Measurements from ENCODE around the gene GPR68.
"Not testable (repeated sequence)": the region's sequence is repeated elsewhere in the genome, so short reads cannot be mapped to it uniquely, and the experiment has no call there.

GPR68 gene

GRCh38 chr14:91231446-91231845 lies 13.1 kb downstream of the GPR68 start:
- in situ Hi-C loops (cut with MboI; ENCODE audit: low sequenced_read_pairs): no loop called here

GRCh38 chr14:91230397-91231035 lies 14.0 kb downstream of the GPR68 start:
- in situ Hi-C loops (cut with MboI; ENCODE audit: low sequenced_read_pairs): no loop called here

GRCh38 chr14:91229743-91230200 lies 14.7 kb downstream of the GPR68 start:
- in situ Hi-C loops (cut with MboI; ENCODE audit: low sequenced_read_pairs): no loop called here

GRCh38 chr14:91229005-91229382 lies 15.5 kb downstream of the GPR68 start:
- in situ Hi-C loops (cut with MboI; ENCODE audit: low sequenced_read_pairs): no loop called here

DNA sequence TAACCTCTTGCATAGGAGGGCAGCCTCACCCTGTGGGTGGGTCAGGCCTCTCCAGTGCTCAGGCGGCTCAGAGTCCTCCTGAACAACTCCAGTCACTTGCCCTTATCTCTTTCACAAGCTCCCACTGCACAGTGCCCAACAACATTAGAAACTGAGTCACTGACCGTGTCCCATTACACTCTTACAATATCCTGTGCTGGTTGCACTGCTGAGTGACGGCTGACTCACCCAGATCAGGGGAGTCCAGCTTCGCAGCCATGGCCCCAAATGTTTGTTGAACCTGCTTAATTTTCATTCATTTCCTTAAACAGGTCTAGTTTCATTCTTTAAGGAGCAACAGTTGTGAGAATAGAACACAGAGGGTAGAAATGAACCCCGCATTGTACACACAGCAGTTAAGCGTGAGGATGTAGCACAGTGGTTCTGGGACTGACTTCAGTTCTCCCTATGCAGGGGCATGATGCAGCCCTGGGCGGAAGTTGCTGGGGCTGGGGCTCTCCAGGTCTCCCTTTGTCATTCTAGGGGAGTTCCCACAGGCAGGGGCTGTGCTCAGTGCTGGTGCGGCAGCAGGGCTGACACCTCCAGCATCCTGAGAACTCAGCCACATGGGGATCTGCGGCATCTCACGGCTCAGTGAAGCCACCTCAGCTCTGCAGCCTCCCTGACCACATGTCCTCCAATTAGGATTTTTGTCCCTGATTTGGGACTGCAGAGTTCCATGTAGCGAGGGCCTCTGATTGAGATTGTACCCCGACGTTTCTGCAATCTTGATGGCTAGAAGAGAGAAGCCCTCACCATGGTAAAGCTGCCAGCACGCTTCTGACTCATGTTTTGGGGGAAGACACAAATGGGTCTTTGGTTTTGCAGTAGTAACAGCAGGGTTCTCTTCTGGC lies 16.1 kb downstream of the GPR68 start:
- in situ Hi-C loops (cut with MboI; ENCODE audit: low sequenced_read_pairs): no loop called here

GRCh38 chr14:91227183-91227628 lies 17.3 kb downstream of the GPR68 start:
- in situ Hi-C loops (cut with MboI; ENCODE audit: low sequenced_read_pairs): no loop called here

DNA sequence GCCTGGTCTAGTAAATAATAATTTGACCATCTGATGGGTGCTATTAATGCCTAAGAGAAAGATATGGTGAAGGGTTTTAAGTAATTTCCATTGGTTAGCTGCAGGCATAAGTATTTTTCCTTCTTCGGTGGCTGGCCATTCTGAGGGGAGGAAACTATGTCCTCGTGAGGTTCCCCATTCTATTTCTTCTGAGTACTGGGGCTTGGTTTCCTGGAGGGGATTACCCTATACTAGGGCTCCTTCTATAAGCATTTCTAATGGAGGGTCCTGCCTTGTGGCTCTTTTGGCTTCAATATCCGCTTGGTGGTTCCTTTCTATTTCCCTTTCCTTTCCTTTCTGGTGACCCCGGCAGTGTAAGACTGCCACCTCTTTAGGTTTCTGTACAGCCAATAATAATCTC lies 18.1 kb downstream of the GPR68 start:
- in situ Hi-C loops (cut with MboI; ENCODE audit: low sequenced_read_pairs): not testable (repeated sequence)

DNA sequence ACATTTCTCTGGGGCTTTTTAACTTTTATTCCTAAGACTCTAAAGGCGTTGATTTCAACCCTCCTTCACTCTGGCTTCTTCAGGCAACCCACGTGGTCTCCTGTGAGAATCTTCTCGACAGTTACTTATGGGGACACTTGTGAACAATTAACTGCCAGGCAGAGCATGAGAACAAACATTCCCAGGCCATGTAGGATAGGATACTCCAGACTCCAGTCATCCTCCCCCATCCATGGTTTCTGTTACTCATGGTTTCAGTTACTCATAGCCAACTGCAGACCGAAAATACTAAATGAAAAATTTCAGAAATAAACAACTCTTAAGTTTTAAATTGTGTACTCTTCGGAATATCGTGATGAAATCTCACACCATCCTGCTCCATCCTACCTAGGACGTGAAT lies 19.5 kb downstream of the GPR68 start:
- in situ Hi-C loops (cut with MboI; ENCODE audit: low sequenced_read_pairs): no loop called here

DNA sequence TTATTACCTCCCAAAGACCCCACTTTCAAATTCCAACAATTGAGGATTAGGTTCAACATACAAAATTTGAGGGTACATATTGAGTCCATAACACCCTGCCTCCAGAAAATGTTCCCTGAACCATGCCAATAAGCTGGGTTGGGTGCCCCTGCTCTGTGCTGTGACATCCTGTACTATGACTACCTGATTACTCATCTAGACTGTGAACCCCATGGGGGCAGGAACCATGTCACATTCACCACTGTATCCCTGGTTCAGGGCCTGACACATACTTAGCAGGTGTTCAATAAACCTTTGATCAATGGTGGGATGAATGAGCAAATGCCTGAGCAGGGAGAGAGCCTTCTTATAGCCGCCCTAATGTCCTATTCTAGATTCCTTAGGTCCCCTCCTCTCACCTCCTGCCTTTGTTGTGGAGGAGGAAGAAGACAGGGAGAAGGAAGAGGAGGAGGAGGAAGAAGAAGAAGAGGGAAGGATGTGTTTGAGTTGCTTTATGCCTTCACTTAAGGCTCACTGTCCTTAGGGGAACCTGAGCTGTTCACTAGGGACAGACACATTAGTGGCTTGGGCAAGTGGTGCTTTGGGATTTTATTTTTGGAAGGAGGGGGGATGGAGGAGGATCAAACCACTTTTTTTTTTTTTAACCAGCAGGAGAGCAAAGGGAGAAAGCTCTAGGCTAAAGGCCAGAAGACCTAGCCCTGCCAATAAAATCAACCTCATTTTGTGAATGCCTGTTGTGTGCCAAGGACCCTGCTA lies 21.3 kb downstream of the GPR68 start:
- in situ Hi-C loops (cut with MboI; ENCODE audit: low sequenced_read_pairs): no loop called here

DNA sequence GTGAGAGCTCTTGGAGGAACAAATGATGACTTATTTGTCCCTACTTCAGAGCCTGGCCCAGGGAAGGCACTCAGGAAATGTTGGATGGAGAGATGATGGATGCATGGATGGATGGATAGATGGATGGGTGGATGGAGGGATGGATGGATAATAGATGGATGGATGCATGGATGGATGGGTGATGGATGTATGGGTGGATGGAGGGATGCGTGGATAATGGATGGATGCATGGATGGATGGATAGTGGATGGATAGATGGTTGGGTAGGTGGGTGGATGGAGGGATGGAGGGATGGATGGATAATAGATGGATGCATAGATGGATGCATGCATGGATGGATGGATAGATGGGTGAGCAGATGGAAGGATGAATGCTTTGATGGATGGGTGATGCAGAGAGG lies 23.2 kb downstream of the GPR68 start:
- in situ Hi-C loops (cut with MboI; ENCODE audit: low sequenced_read_pairs): no loop called here

DNA sequence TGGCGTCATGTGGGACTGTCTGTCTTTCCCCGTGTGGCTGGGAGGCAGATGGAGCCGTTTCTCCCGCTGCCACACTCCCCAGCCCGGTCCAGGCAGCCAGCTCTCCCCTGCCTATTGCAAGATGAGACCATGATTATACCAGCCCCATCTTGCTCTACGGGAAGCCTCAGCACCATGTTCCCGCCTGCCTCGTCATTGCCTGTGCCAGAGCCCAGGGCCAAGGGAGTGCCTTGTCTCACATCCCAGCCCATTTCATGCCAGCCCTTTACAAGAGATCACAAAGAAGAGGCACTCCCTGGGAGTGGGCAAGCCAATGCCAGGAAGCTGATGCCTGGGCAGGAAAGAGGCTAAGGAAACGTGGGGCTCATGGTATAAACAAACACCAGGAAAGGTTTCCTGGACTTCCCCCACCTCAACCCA lies 23.9 kb downstream of the GPR68 start:
- in situ Hi-C loops (cut with MboI; ENCODE audit: low sequenced_read_pairs): no loop called here

DNA sequence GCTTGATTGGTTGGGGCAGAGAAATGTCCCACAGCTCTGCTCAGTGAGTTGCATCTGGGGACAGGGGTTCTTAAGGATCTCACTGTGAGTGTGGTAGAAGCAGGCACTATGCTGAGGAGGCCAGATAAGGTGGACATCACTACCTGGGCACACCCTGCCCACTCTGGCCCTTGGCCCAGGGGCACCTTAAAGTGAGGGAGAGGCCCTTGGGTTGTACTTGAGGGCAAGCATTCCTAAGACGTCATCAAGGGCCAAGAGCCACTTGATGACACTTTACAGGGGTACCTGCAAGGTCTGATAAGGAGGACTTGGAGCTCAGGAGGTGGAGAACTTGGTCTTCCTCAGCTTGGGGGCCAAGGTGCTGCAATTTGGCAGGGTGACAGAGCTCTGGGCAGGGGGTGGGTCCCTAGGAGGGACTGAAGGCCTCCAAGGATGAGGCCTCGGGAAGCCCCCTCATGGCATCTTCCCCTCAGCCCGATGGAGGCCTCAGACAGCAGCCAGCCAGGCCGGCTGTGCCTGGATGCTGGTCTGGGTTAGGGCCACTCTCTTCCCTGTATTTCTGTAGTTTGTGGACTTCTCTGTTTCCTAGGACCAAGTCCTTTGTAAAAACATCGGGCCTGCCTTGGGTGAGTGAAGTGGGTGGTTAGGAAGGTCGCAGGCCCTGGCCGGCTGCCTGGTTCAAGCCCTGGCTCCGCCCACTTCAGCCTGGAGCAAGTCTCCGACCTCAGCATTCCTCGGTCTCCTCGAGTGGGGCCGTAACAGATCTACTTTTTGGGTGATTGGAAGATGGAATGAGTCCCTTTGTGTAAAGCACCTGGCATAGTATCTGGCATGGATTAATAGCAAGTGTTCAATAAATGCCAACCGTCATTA lies 24.8 kb downstream of the GPR68 start:
- in situ Hi-C loops (cut with MboI; ENCODE audit: low sequenced_read_pairs): no loop called here

- in situ Hi-C loops (cut with MboI; ENCODE audit: low sequenced_read_pairs): no loop called here
Measured at GRCh38 chr14:91218014-91218413, 26.5 kb downstream of the GPR68 start.

GRCh38 chr14:91216731-91217226 lies 27.7 kb downstream of the GPR68 start:
- in situ Hi-C loops (cut with MboI; ENCODE audit: low sequenced_read_pairs): no loop called here

- in situ Hi-C loops (cut with MboI; ENCODE audit: low sequenced_read_pairs): no loop called here
Measured at GRCh38 chr14:91215381-91215780, 29.1 kb downstream of the GPR68 start.

DNA sequence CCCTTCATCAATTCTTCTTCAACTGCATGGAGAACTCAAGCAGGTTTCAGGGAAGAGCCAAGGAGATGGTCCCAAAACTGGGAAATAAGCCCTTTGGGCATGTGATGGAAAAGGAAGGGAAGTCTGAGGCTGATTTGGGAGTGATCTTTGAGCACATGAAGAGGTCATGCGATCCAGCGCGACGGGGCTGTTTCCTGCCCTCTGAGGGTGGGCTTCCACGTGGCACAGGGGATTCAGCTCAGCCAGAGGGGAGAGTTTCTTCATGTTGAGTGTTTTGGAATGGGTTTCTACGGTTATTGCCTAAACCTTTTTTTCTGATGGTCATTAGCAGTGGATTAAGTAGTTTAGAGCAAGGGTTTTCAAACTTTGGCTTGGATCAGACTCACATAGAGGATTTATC lies 30.2 kb downstream of the GPR68 start:
- in situ Hi-C loops (cut with MboI; ENCODE audit: low sequenced_read_pairs): no loop called here

GRCh38 chr14:91211017-91211416 lies 33.5 kb downstream of the GPR68 start:
- in situ Hi-C loops (cut with MboI; ENCODE audit: low sequenced_read_pairs): no loop called here

DNA sequence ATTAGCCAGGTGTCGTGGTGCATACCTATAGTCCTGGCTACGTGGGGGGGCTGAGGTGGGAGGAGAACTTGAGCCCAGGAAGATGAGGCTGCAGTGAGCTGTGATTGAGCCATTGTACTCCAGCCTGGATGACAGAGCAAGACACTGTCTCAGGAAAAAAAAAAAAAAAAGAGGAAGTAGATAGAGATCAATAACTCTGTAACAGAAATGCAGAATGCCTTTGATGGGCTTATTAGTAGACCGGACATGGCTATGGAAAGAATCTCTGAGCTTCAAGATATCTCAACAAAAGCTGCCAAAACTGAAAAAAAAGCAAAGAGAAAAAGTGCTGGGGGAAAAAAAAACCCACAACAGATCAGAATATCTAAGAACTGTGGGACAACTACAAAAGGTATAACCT lies 37.5 kb downstream of the GPR68 start:
- in situ Hi-C loops (cut with MboI; ENCODE audit: low sequenced_read_pairs): no loop called here

GRCh38 chr14:91205459-91205858 lies 39.0 kb downstream of the GPR68 start:
- in situ Hi-C loops (cut with MboI; ENCODE audit: low sequenced_read_pairs): no loop called here

- in situ Hi-C loops (cut with MboI; ENCODE audit: low sequenced_read_pairs): no loop called here
Measured at GRCh38 chr14:91204657-91205056, 39.8 kb downstream of the GPR68 start.

All from HL-60/S4 treated with phorbol 12-myristate 13-acetate at 8.2 ng/mL for 4 days and 3 days (cell line).